Measurements from ENCODE around the gene CARD10. TPM values are rescaled to one million over a fixed set of nuclear protein-coding genes. Genes with fewer than 3 reads are reported as not detected.
A peak's percentile ranks its signal among the peaks of the same experiment; 100 is the strongest.

CARD10 gene
- total and polyA plus RNA-seq, 2 of the 13 experiments (the other 11 are each of a cell fraction or from before 2014, with no cell fraction given): 35.2 to 55.8 TPM

- TF ChIP-seq, protein P1, sequence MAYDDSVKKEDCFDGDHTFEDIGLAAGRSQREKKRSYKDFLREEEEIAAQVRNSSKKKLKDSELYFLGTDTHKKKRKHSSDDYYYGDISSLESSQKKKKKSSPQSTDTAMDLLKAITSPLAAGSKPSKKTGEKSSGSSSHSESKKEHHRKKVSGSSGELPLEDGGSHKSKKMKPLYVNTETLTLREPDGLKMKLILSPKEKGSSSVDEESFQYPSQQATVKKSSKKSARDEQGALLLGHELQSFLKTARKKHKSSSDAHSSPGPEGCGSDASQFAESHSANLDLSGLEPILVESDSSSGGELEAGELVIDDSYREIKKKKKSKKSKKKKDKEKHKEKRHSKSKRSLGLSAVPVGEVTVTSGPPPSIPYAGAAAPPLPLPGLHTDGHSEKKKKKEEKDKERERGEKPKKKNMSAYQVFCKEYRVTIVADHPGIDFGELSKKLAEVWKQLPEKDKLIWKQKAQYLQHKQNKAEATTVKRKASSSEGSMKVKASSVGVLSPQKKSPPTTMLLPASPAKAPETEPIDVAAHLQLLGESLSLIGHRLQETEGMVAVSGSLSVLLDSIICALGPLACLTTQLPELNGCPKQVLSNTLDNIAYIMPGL (CRISPR knock-in tag; IDR thresholded peaks at IDR 0.05; ENCODE audit: borderline replicate concordance in 1 of 2, low read depth in 1 of 2): peak in 1 of 2 experiments; percentile 30; a peak in 1 of 4 replicates
- TF ChIP-seq HNF4A (CRISPR knock-in tag; IDR thresholded peaks at IDR 0.05): peak; percentile 37; the same call in 1 of the 2 replicates
- no peak for TF ChIP-seq FOSL1 (CRISPR knock-in tag; IDR thresholded peaks at IDR 0.05; ENCODE audit: borderline replicate concordance)
- TF ChIP-seq ZNF337 (CRISPR knock-in tag; IDR thresholded peaks at IDR 0.05; ENCODE audit: borderline replicate concordance, low read depth): no peak
- no peak for TF ChIP-seq CBFB (CRISPR knock-in tag; IDR thresholded peaks at IDR 0.05)
- TF ChIP-seq NFIB (CRISPR knock-in tag; IDR thresholded peaks at IDR 0.05; ENCODE audit: borderline replicate concordance): no peak
- TF ChIP-seq NAIF1 (CRISPR knock-in tag; IDR thresholded peaks at IDR 0.05; ENCODE audit: borderline replicate concordance): no peak
- no peak for TF ChIP-seq DNMT3B (CRISPR knock-in tag; conservative IDR thresholded peaks at IDR 0.05)
- no peak for TF ChIP-seq NONO (IDR thresholded peaks at IDR 0.05)
- peak; percentile 55; the same call in 1 of the 2 replicates for TF ChIP-seq NONO (CRISPR knock-in tag; conservative IDR thresholded peaks at IDR 0.05)
- TF ChIP-seq NR2F6 (IDR thresholded peaks at IDR 0.05): no peak
- TF ChIP-seq NR2F6 (CRISPR knock-in tag; IDR thresholded peaks at IDR 0.05): peak; percentile 12; the same call in 1 of the 2 replicates
- TF ChIP-seq TAF15 (IDR thresholded peaks at IDR 0.05; ENCODE audit: low read depth, low read length, poor library complexity, severe bottlenecking): peak; percentile 81
- TF ChIP-seq ZNF430 (CRISPR knock-in tag; IDR thresholded peaks at IDR 0.05): no peak
- peak; percentile 84 for TF ChIP-seq XRCC5 (optimal IDR thresholded peaks at IDR 0.05; ENCODE audit: low read length)
- TF ChIP-seq, protein P2, sequence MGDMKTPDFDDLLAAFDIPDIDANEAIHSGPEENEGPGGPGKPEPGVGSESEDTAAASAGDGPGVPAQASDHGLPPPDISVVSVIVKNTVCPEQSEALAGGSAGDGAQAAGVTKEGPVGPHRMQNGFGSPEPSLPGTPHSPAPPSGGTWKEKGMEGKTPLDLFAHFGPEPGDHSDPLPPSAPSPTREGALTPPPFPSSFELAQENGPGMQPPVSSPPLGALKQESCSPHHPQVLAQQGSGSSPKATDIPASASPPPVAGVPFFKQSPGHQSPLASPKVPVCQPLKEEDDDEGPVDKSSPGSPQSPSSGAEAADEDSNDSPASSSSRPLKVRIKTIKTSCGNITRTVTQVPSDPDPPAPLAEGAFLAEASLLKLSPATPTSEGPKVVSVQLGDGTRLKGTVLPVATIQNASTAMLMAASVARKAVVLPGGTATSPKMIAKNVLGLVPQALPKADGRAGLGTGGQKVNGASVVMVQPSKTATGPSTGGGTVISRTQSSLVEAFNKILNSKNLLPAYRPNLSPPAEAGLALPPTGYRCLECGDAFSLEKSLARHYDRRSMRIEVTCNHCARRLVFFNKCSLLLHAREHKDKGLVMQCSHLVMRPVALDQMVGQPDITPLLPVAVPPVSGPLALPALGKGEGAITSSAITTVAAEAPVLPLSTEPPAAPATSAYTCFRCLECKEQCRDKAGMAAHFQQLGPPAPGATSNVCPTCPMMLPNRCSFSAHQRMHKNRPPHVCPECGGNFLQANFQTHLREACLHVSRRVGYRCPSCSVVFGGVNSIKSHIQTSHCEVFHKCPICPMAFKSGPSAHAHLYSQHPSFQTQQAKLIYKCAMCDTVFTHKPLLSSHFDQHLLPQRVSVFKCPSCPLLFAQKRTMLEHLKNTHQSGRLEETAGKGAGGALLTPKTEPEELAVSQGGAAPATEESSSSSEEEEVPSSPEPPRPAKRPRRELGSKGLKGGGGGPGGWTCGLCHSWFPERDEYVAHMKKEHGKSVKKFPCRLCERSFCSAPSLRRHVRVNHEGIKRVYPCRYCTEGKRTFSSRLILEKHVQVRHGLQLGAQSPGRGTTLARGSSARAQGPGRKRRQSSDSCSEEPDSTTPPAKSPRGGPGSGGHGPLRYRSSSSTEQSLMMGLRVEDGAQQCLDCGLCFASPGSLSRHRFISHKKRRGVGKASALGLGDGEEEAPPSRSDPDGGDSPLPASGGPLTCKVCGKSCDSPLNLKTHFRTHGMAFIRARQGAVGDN (CRISPR knock-in tag; IDR thresholded peaks at IDR 0.05): peak; percentile 80
- TF ChIP-seq SP5 (CRISPR knock-in tag; IDR thresholded peaks at IDR 0.05; ENCODE audit: borderline replicate concordance, low read depth): peak; percentile 36; the same call in 1 of the 2 replicates
- TF ChIP-seq SMYD3 (CRISPR knock-in tag; IDR thresholded peaks at IDR 0.05): no peak
- peak; percentile 90 for TF ChIP-seq RAD21 (CRISPR knock-in tag; IDR thresholded peaks at IDR 0.05)
- TF ChIP-seq ZBTB8A (CRISPR knock-in tag; IDR thresholded peaks at IDR 0.05; ENCODE audit: borderline replicate concordance, low read depth): no peak
- no peak for TF ChIP-seq CBX2 (IDR thresholded peaks at IDR 0.05; ENCODE audit: low read depth, low read length)
- no peak for TF ChIP-seq CBX2 (CRISPR knock-in tag; IDR thresholded peaks at IDR 0.05; ENCODE audit: low read depth)
- no peak for TF ChIP-seq KDM5A (IDR thresholded peaks at IDR 0.05; ENCODE audit: borderline replicate concordance, low read length)
- no peak for TF ChIP-seq JUND (CRISPR knock-in tag; IDR thresholded peaks at IDR 0.05)
- no peak for TF ChIP-seq ZNF468 (CRISPR knock-in tag; IDR thresholded peaks at IDR 0.05)
Observed at GRCh38 chr22:37498289-37498909, 20.8 kb downstream of the CARD10 start (continued).

Measured in HepG2 (cell line).